ENCODE results near the gene SPARCL1.

DNA sequence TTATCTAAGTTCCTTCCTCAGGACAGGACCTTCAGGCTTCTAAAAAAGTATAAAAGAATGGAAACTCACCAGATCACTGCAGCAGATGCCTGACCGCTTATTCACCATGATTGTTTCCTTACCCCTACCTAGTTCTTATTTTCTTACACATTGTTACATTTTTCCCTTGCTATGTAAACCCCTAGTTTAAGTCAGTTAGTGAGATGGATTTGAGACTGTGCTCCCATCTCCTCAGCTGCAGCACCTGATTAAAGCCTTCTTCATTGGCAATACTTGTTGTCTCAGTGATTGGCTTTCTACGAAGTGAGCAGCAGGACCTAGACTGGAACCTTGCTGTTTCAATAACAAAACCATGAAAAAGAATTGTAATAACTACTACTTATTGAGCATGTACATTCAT, 4.7 kb downstream of the SPARCL1 start:
- TF ChIP-seq, protein P1, sequence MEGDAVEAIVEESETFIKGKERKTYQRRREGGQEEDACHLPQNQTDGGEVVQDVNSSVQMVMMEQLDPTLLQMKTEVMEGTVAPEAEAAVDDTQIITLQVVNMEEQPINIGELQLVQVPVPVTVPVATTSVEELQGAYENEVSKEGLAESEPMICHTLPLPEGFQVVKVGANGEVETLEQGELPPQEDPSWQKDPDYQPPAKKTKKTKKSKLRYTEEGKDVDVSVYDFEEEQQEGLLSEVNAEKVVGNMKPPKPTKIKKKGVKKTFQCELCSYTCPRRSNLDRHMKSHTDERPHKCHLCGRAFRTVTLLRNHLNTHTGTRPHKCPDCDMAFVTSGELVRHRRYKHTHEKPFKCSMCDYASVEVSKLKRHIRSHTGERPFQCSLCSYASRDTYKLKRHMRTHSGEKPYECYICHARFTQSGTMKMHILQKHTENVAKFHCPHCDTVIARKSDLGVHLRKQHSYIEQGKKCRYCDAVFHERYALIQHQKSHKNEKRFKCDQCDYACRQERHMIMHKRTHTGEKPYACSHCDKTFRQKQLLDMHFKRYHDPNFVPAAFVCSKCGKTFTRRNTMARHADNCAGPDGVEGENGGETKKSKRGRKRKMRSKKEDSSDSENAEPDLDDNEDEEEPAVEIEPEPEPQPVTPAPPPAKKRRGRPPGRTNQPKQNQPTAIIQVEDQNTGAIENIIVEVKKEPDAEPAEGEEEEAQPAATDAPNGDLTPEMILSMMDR (optimal IDR thresholded peaks at IDR 0.05 in 1 of 3, IDR thresholded peaks at IDR 0.05 in 1 of 3, conservative IDR thresholded peaks at IDR 0.05 in 1 of 3; ENCODE audit: extremely low read depth in 1 of 3, insufficient read depth in 2 of 3, low read length in 3 of 3), result no peak
- TF ChIP-seq EZH2 (IDR thresholded peaks at IDR 0.05; ENCODE audit: low read length), result no peak
